Endothelial cell of umbilical vein (primary cell): Measurements from ENCODE around the gene THEM5. TPM values are rescaled to one million over a fixed set of nuclear protein-coding genes. Genes with fewer than 3 reads are reported as not detected.
A peak's percentile ranks its signal among the peaks of the same experiment; 100 is the strongest.

ENCODE experiments used
- BruUV-seq: library from RNA; stranded (reverse); fragments of 400-500 nt; replicated peaks from 2 replicates; lab custom pipeline; 2021; lab: Mats Ljungman, UMichigan
- CTCF ChIA-PET: fragments of 300-600, 350-600 bp; sonication (Branson Sonifier 250); formaldehyde crosslinking; loops from one replicate; lab custom pipeline; 2021; ENCODE audit warnings: antibody characterized with exemption, inconsistent platforms; lab: Charles Lee
- POLR2A ChIA-PET: fragments of 300-600, 350-600 bp; sonication (Branson Sonifier 250); formaldehyde crosslinking; loops from one replicate; lab custom pipeline; 2021; ENCODE audit warnings: antibody characterized with exemption, inconsistent platforms; lab: Charles Lee
- DNase-seq: peaks from one replicate; pipeline ENCODE4 v3.0.0-alpha.2; 2011; ENCODE audit warnings: low read depth, low spot score
- FAIRE-seq: peaks from 2 replicates; lab custom pipeline; 2011; peaks lifted over from hg19 to GRCh38; lab: Jason Lieb, UNC
- H2AFZ ChIP-seq: 2 replicates; pipeline ENCODE4 v1.6.0; 2012; ENCODE audit warnings: low read depth, low read length, control low read depth, inconsistent platforms
- H3K27ac ChIP-seq: 2 replicates; pipeline ENCODE4 v1.5.1; 2011; ENCODE audit warnings: low read depth, mild to moderate bottlenecking, control low read depth, low read length, moderate library complexity; ENCODE audit not compliant: insufficient read depth
- H3K27me3 ChIP-seq, 2 experiments: 2 replicates each; pipeline versions ENCODE4 v1.6.0 to v1.6.1; 2011; ENCODE audit warnings: low read length in 2 of 2, mixed read lengths in 1 of 2; ENCODE audit not compliant: control insufficient read depth in 2 of 2, insufficient read depth in 2 of 2
- H3K36me3 ChIP-seq, 2 experiments: 2 replicates in 1 of 2; 3 replicates in 1 of 2; pipeline ENCODE4 v1.5.1; 2011; ENCODE audit warnings: low read length in 2 of 2, mild to moderate bottlenecking in 1 of 2, moderate library complexity in 1 of 2; ENCODE audit not compliant: control insufficient read depth in 2 of 2, insufficient read depth in 2 of 2; ENCODE audit errors: extremely low read depth in 1 of 2
- H3K4me1 ChIP-seq: 3 replicates; pipeline ENCODE4 v1.5.1; 2011; ENCODE audit warnings: mild to moderate bottlenecking, low read length; ENCODE audit not compliant: control insufficient read depth, insufficient read depth; ENCODE audit errors: extremely low read depth
- H3K4me2 ChIP-seq: 2 replicates; pipeline ENCODE4 v1.6.1; 2011; ENCODE audit warnings: low read length, control low read depth, mixed read lengths; ENCODE audit not compliant: insufficient read depth
- H3K4me3 ChIP-seq, 3 experiments: fragments of 200-600 bp in 1 of 3; sonication (generic), shearing (Covaris generic) in 1 of 3; replicated peaks in 1 of 3; 2 replicates each; pipeline ENCODE4 v1.5.1; 2011 to 2016; ENCODE audit warnings: control low read depth in 3 of 3, low read length in 3 of 3, mild to moderate bottlenecking in 2 of 3, inconsistent platforms in 1 of 3, low read depth in 1 of 3, moderate library complexity in 1 of 3; ENCODE audit not compliant: insufficient read depth in 1 of 3
- H3K79me2 ChIP-seq: 2 replicates; pipeline ENCODE4 v1.6.0; 2012; ENCODE audit warnings: low read length, inconsistent platforms; ENCODE audit not compliant: control insufficient read depth, insufficient read depth
- H3K9ac ChIP-seq: replicated peaks from 2 replicates; pipeline ENCODE3; 2011; ENCODE audit warnings: low read length, control low read depth; ENCODE audit not compliant: insufficient read depth; ENCODE audit errors: extremely low read depth
- H3K9me1 ChIP-seq: replicated peaks from 3 replicates; pipeline ENCODE4 v1.6.0; 2011; ENCODE audit warnings: mild to moderate bottlenecking, low read length; ENCODE audit not compliant: control insufficient read depth, insufficient read depth; ENCODE audit errors: extremely low read depth
- H3K9me3 ChIP-seq: replicated peaks from 2 replicates; pipeline ENCODE4 v1.5.1; 2012; ENCODE audit warnings: low read length, inconsistent platforms; ENCODE audit not compliant: control insufficient read depth, insufficient read depth
- H4K20me1 ChIP-seq: replicated peaks from 2 replicates; pipeline ENCODE3; 2011; ENCODE audit warnings: mild to moderate bottlenecking, low read length; ENCODE audit not compliant: control insufficient read depth, insufficient read depth; ENCODE audit errors: extremely low read depth
- EZH2 ChIP-seq: IDR thresholded peaks from 2 replicates; pipeline ENCODE4 v1.6.1; 2012; ENCODE audit warnings: borderline replicate concordance, low read depth, mild to moderate bottlenecking, moderate library complexity, low read length, inconsistent platforms; ENCODE audit not compliant: severe bottlenecking
- FOS ChIP-seq: IDR thresholded peaks from 2 replicates; pipeline ENCODE4 v1.6.1; 2011; ENCODE audit warnings: mild to moderate bottlenecking, low read length, moderate library complexity, borderline replicate concordance; ENCODE audit not compliant: insufficient read depth
- GATA2 ChIP-seq: IDR thresholded peaks from 2 replicates; pipeline ENCODE4 v1.7.0; 2011; ENCODE audit warnings: low read depth, mild to moderate bottlenecking, moderate library complexity, mixed read lengths, low read length; ENCODE audit not compliant: insufficient read length, insufficient read depth
- MYC ChIP-seq: IDR thresholded peaks from one replicate; pipeline ENCODE4 v1.6.1; 2011; ENCODE audit warnings: mild to moderate bottlenecking, low read depth, low read length
- POLR2A ChIP-seq: IDR thresholded peaks from 2 replicates; pipeline ENCODE4 v1.6.1; 2012; ENCODE audit warnings: low read depth, mild to moderate bottlenecking, control low read depth, low read length
- POLR2AphosphoS5 ChIP-seq: IDR thresholded peaks from 2 replicates; pipeline ENCODE4 v1.6.1; 2012; ENCODE audit warnings: low read depth, mild to moderate bottlenecking, control low read depth, low read length, moderate library complexity; ENCODE audit not compliant: insufficient read depth
- dilution Hi-C: fragments of 300-500 bp; cut with MboI; formaldehyde crosslinking; loops from one replicate; pipeline ENCODE4 v1.15.0; 2019; ENCODE audit warnings: low sequenced_read_pairs; ENCODE audit not compliant: extremely low pct_ligation_motif_present
- intact Hi-C: fragments of 100-400 bp; cut with micrococcal nuclease; formaldehyde crosslinking; loops from one replicate; pipeline ENCODE4 v1.10.0; 2022
- polyA plus RNA-seq, 4 experiments: library from polyadenylated mRNA; depleted of rRNA in 3 of 4; stranded (reverse) in 3 of 4; unstranded in 1 of 4; fragments of >200 nt; gene quantifications; 2 replicates each; pipeline versions ENCODE4 v1.2.1 to v1.2.3, GENCODE V29; 2011 to 2012; ENCODE audit warnings: missing spikeins in 1 of 4
- total RNA-seq: library from RNA; stranded (reverse); gene quantifications from 2 replicates; pipeline ENCODE4 v1.2.3, GENCODE V29; 2021
- TF ChIP-seq, protein P1 (sequence below): IDR thresholded peaks from 2 replicates; pipeline ENCODE4 v1.6.1; 2011; ENCODE audit not compliant: insufficient read depth, insufficient read length
- TF ChIP-seq, protein P2 (sequence below), 2 donors: IDR thresholded peaks; 1 replicate in 1 of 2; 2 replicates in 1 of 2; pipeline ENCODE4 v1.5.1; 2011; ENCODE audit warnings: low read length in 2 of 2, mild to moderate bottlenecking in 2 of 2, moderate library complexity in 2 of 2, control low read depth in 1 of 2, inconsistent platforms in 1 of 2, low read depth in 1 of 2; ENCODE audit not compliant: insufficient read depth in 1 of 2; ENCODE audit errors: extremely low read depth in 1 of 2

The THEM5 gene
- total and polyA plus RNA-seq, 2 donors (not counting 3 experiments of a cell fraction or from before 2014, with no cell fraction given): not detected

DNA sequence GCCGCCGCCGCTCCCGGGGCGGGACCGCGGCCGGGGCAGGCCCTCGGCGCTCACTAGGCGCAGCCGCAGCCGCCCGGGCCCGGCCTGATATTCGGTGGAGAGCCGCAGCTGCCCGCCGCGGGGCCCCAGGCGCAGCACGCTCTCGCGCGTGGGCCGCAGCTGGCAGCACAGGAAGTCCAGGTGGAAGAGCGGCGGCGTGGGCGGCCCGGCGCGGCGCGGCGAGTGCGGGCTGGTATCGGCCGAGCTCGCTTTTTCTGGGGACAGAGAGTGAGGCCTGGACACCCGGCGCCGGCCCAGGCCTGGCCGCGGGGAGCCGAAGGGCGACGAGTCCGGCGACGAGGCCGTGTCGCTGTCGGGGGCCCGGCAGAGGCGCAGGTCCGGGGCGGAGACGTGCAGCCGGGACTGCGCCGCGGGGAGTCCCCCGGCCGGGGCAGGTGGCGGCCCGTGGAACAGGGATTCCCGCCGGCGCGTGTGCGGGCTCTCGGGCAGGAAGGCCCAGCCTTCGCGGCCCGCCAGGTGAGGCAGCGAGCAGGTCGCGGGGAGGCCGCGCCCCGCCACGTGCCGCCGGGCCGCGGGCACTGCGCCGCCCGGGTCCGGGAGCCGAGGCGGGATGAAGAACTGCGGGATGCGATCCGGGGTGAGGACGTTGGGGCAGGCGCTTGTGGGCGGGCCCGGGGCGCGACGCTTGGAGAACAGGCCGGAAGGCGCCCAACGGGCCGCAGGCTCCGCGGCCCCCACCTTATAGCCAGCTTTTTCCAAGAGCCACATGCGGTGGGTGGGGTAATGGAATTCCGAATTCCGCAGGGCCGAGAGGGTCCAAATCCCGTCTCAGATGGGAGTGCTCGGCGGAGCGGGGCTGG is 15.1 kb downstream of the THEM5 start:
- no peaks in the 10 kb centered on the region for H3K9me1 ChIP-seq
- dilution Hi-C loops: no loop called here
- no TSS peak for BruUV-seq
- FAIRE-seq: peak; percentile 60
- peaks cover 7 to 9% of the 10 kb centered on the region in 2 experiments for H3K27me3 ChIP-seq
- TF ChIP-seq EZH2 (peak; percentile 72), POLR2AphosphoS5 (no peak)
- H4K20me1 ChIP-seq: no peaks in the 10 kb centered on the region
- CTCF ChIA-PET: interaction anchor here (1.2 to 1.5 kb wide), 2 partner anchors 43 to 163 kb away, joined by 5 to 8 read pairs; no protein-coding TSS in a partner anchor
- H2AFZ ChIP-seq: peak overlapping the region; percentile 78
- H3K27ac ChIP-seq: no peak overlapping the region
- no peak for DNase-seq
- peaks cover 12% of the 10 kb centered on the region for H3K4me1 ChIP-seq
- peak overlapping the region; percentile 9 to 36 (median 17) for H3K4me3 ChIP-seq
- intact Hi-C loops: loop anchor here (5.0 kb wide), 2 partner anchors 491 to 536 kb away; partner anchors contain the start of gene RFX5
- POLR2A ChIA-PET: no interaction called here
- H3K9me3 ChIP-seq: no peaks in the 10 kb centered on the region
- no peaks in the 10 kb centered on the region for H3K79me2 ChIP-seq
- H3K9ac ChIP-seq: no peak overlapping the region
- no peaks in the 10 kb centered on the region for H3K36me3 ChIP-seq
- peak overlapping the region; percentile 50 for H3K4me2 ChIP-seq

DNA sequence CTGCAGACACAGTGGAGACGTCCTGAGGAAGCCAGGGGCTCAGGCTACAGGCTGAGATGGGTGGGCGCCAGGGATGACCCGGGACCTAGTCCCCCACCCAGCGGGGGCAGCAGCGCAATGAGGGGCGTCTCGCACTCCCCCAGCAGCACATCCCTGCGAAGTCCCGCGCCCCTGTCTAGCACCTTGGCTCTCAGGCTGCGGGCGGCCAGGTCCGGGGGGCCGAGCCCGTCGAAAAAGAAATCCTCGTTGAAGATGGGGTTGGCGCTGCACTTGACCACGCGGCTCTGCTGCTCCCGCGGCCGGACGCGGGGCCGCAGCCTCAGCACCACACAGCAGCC is 15.7 kb downstream of the THEM5 start:
- Histone ChIP-seq H3K4me3 (no peak overlapping the region), H3K27ac (no peak overlapping the region), H3K9me1 (no peaks in the 10 kb centered on the region), H3K27me3 (peaks cover 7 to 9% of the 10 kb centered on the region in 2 experiments), H2AFZ (peak overlapping the region; percentile 78), H4K20me1 (no peaks in the 10 kb centered on the region), H3K4me1 (peaks cover 12% of the 10 kb centered on the region), H3K36me3 (no peaks in the 10 kb centered on the region), H3K9me3 (no peaks in the 10 kb centered on the region), H3K79me2 (no peaks in the 10 kb centered on the region), H3K9ac (no peak overlapping the region), H3K4me2 (peak overlapping the region; percentile 50)
- BruUV-seq: no TSS peak
- ChIA-PET POLR2A (no interaction called here), CTCF (interaction anchor here (1.2 to 2.3 kb wide), 3 partner anchors 44 to 164 kb away, joined by 5 to 15 read pairs (median 8); no protein-coding TSS in a partner anchor)
- dilution Hi-C loops (no loop called here), intact Hi-C loops (loop anchor here (5.0 kb wide), 2 partner anchors 491 to 536 kb away; partner anchors contain the start of gene RFX5)
- DNase-seq (no peak), FAIRE-seq (no peak)
- no peak for TF ChIP-seq FOS
- no peak for TF ChIP-seq POLR2A
- TF ChIP-seq GATA2: no peak
- TF ChIP-seq, protein P1, sequence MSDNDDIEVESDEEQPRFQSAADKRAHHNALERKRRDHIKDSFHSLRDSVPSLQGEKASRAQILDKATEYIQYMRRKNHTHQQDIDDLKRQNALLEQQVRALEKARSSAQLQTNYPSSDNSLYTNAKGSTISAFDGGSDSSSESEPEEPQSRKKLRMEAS: no peak
- no peak for TF ChIP-seq MYC
- TF ChIP-seq, protein P2, sequence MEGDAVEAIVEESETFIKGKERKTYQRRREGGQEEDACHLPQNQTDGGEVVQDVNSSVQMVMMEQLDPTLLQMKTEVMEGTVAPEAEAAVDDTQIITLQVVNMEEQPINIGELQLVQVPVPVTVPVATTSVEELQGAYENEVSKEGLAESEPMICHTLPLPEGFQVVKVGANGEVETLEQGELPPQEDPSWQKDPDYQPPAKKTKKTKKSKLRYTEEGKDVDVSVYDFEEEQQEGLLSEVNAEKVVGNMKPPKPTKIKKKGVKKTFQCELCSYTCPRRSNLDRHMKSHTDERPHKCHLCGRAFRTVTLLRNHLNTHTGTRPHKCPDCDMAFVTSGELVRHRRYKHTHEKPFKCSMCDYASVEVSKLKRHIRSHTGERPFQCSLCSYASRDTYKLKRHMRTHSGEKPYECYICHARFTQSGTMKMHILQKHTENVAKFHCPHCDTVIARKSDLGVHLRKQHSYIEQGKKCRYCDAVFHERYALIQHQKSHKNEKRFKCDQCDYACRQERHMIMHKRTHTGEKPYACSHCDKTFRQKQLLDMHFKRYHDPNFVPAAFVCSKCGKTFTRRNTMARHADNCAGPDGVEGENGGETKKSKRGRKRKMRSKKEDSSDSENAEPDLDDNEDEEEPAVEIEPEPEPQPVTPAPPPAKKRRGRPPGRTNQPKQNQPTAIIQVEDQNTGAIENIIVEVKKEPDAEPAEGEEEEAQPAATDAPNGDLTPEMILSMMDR (IDR thresholded peaks at IDR 0.05; ENCODE audit: extremely low read depth in 1 of 2, insufficient read depth in 1 of 2, low read depth in 1 of 2, low read length in 2 of 2): no peak
- no peak for TF ChIP-seq POLR2AphosphoS5
